ENCODE data around the gene LAMA2. TPM values are rescaled to one million over a fixed set of nuclear protein-coding genes. Genes with fewer than 3 reads are reported as not detected.

LAMA2 gene
- polyA plus RNA-seq, 1 of the 3 experiments (the other 2 are of a cell fraction), result 0.92 TPM

GRCh38 chr6:129544892-129545612 is 662.1 kb downstream of the LAMA2 start:
- DNase-seq, result no peak
- no peak overlapping the region for H3K4me2 ChIP-seq
- H2AFZ ChIP-seq (ENCODE audit: low read depth), result no peak overlapping the region
- no peak overlapping the region for H3K4me3 ChIP-seq (ENCODE audit: low read depth in 2 of 2, low read length in 1 of 2)
- no peaks in the 10 kb centered on the region for H3K9me2 ChIP-seq
- H3K36me3 ChIP-seq (replicated peaks in 1 of 2; ENCODE audit: control insufficient read depth in 1 of 2, insufficient read depth in 2 of 2, low read length in 1 of 2), result peaks cover 22 to 63% of the 10 kb centered on the region in 2 experiments
- H3K79me2 ChIP-seq (ENCODE audit: insufficient read depth), result no peaks in the 10 kb centered on the region
- TF ChIP-seq SIN3A (IDR thresholded peaks at IDR 0.05; ENCODE audit: borderline replicate concordance, low read depth, low read length) (no peak), MAX (IDR thresholded peaks at IDR 0.05; ENCODE audit: low read depth) (no peak), ELF1 (IDR thresholded peaks at IDR 0.05) (no peak), JUND (IDR thresholded peaks at IDR 0.05) (no peak), FOXJ3 (CRISPR knock-in tag; IDR thresholded peaks at IDR 0.05) (no peak), USF2 (IDR thresholded peaks at IDR 0.05; ENCODE audit: borderline replicate concordance, low read depth, low read length) (no peak), CTCF (IDR thresholded peaks at IDR 0.05) (no peak), EP300 (IDR thresholded peaks at IDR 0.05; ENCODE audit: borderline replicate concordance in 1 of 2, low read depth in 1 of 2, low read length in 1 of 2) (no peak), TAF1 (IDR thresholded peaks at IDR 0.05; ENCODE audit: borderline replicate concordance, low read depth, low read length) (no peak), CHD2 (IDR thresholded peaks at IDR 0.05; ENCODE audit: low read length, partially characterized antibody) (no peak), FOSL2 (IDR thresholded peaks at IDR 0.05; ENCODE audit: borderline replicate concordance, low read depth) (no peak), RFX5 (IDR thresholded peaks at IDR 0.05; ENCODE audit: low read length) (no peak), RXRA (IDR thresholded peaks at IDR 0.05; ENCODE audit: borderline replicate concordance, low read depth) (no peak), RAD21 (IDR thresholded peaks at IDR 0.05; ENCODE audit: low read length) (no peak), TCF12 (IDR thresholded peaks at IDR 0.05) (no peak)
- peaks cover 18% of the 10 kb centered on the region for H3F3A ChIP-seq (replicated peaks; ENCODE audit: insufficient read depth)
- CTCF ChIA-PET, result no interaction called here
- H3K27ac ChIP-seq (ENCODE audit: low read depth in 2 of 2, low read length in 1 of 2), result no peak overlapping the region
- no peak overlapping the region for H3K9ac ChIP-seq
- POLR2A ChIA-PET, result no interaction called here
- H3K9me3 ChIP-seq, result peaks cover 8% of the 10 kb centered on the region; the same call in 1 of the 2 replicates
- no peaks in the 10 kb centered on the region for H4K20me1 ChIP-seq (ENCODE audit: insufficient read depth)
- H3K27me3 ChIP-seq (ENCODE audit: insufficient read depth), result no peaks in the 10 kb centered on the region
- no peaks in the 10 kb centered on the region for H3K4me1 ChIP-seq (ENCODE audit: control insufficient read depth in 1 of 2, insufficient read depth in 2 of 2, low read depth in 1 of 2, low read length in 1 of 2)
- WGBS (ENCODE audit: low lambda C conversion rate), result 74% methylated on average over 8 of the region's 8 CpGs

DNA sequence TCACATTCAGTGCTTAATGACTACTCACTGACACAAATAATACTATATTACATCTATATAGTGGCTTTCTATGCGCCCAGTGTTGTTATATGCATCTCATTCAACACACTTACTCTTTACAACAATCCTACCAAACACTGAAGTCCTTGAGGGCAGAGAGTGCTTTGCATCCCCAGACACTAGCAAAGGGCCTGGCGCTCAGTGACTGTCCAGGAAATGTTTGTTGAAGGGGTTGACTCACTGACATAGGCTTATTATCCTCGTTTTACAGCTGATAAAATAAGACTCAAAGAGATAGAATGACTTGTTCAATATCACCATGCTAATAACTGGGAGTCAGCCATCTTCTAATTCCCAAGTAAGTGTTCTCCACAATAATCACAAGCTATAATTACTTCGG is 663.8 kb downstream of the LAMA2 start:
- no peaks in the 10 kb centered on the region for H3K4me1 ChIP-seq (ENCODE audit: control insufficient read depth in 1 of 2, insufficient read depth in 2 of 2, low read depth in 1 of 2, low read length in 1 of 2)

More for the DNA sequence above, 663.8 kb downstream of the LAMA2 start:
- ChIA-PET CTCF (interaction anchor here (1.0 to 1.3 kb wide), 2 partner anchors 33 to 46 kb away, joined by 3 read pairs; no protein-coding TSS in a partner anchor), POLR2A (no interaction called here)
- no peak overlapping the region for H3K27ac ChIP-seq (ENCODE audit: low read depth in 2 of 2, low read length in 1 of 2)
- peaks cover 8% of the 10 kb centered on the region; the same call in 1 of the 2 replicates for H3K9me3 ChIP-seq
- peaks cover 14% of the 10 kb centered on the region for H3F3A ChIP-seq (replicated peaks; ENCODE audit: insufficient read depth)
- no peak overlapping the region for H3K9ac ChIP-seq
- no peak overlapping the region for H3K4me2 ChIP-seq
- H3K36me3 ChIP-seq (replicated peaks in 1 of 2; ENCODE audit: control insufficient read depth in 1 of 2, insufficient read depth in 2 of 2, low read length in 1 of 2), result peaks cover 21 to 68% of the 10 kb centered on the region in 2 experiments
- no peak overlapping the region for H2AFZ ChIP-seq (ENCODE audit: low read depth)
- no peaks in the 10 kb centered on the region for H3K27me3 ChIP-seq (ENCODE audit: insufficient read depth)
- no peaks in the 10 kb centered on the region for H4K20me1 ChIP-seq (ENCODE audit: insufficient read depth)
- no peak overlapping the region for H3K4me3 ChIP-seq (ENCODE audit: low read depth in 2 of 2, low read length in 1 of 2)
- no peak for DNase-seq
- no peaks in the 10 kb centered on the region for H3K9me2 ChIP-seq
- 63% methylated on average over 4 of the region's 4 CpGs for WGBS (ENCODE audit: low lambda C conversion rate)
- no peaks in the 10 kb centered on the region for H3K79me2 ChIP-seq (ENCODE audit: insufficient read depth)
- no peak for TF ChIP-seq YY1 (IDR thresholded peaks at IDR 0.05; ENCODE audit: low read depth)
- TF ChIP-seq FOXM1 (IDR thresholded peaks at IDR 0.05; ENCODE audit: low read depth), result no peak
- no peak for TF ChIP-seq NRF1 (IDR thresholded peaks at IDR 0.05; ENCODE audit: low read depth, low read length)
- no peak for TF ChIP-seq SIN3A (IDR thresholded peaks at IDR 0.05; ENCODE audit: borderline replicate concordance, low read depth, low read length)
- no peak for TF ChIP-seq NFIC (IDR thresholded peaks at IDR 0.05; ENCODE audit: borderline replicate concordance)
- TF ChIP-seq, protein P1, sequence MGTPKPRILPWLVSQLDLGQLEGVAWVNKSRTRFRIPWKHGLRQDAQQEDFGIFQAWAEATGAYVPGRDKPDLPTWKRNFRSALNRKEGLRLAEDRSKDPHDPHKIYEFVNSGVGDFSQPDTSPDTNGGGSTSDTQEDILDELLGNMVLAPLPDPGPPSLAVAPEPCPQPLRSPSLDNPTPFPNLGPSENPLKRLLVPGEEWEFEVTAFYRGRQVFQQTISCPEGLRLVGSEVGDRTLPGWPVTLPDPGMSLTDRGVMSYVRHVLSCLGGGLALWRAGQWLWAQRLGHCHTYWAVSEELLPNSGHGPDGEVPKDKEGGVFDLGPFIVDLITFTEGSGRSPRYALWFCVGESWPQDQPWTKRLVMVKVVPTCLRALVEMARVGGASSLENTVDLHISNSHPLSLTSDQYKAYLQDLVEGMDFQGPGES (IDR thresholded peaks at IDR 0.05; ENCODE audit: low read depth, low read length), result no peak
- TF ChIP-seq CHD2 (IDR thresholded peaks at IDR 0.05; ENCODE audit: low read length, partially characterized antibody), result no peak
- TF ChIP-seq EZH2phosphoT487 (IDR thresholded peaks at IDR 0.05; ENCODE audit: borderline replicate concordance, low read depth), result no peak
- no peak for TF ChIP-seq RFX5 (IDR thresholded peaks at IDR 0.05; ENCODE audit: low read length)
- TF ChIP-seq RAD21 (IDR thresholded peaks at IDR 0.05; ENCODE audit: low read length), result no peak
- TF ChIP-seq MXI1 (IDR thresholded peaks at IDR 0.05; ENCODE audit: low read depth, low read length), result no peak

Data from SK-N-SH (cell line).